Measurements from ENCODE around the gene DGKB. TPM values are rescaled to one million over a fixed set of nuclear protein-coding genes. Genes with fewer than 3 reads are reported as not detected.

The DGKB gene
- polyA plus RNA-seq, 2 of the 4 experiments (the other 2 are of a cell fraction) = 0.01 TPM; not detected in 1

GRCh38 chr7:14170872-14171271, 731.7 kb downstream of the DGKB start:
- DNase-seq (ENCODE audit: low read depth in 1 of 2, low spot score in 1 of 2) = no peak
- Histone ChIP-seq H3K4me3 (no peak overlapping the region), H3K4me1 (no peaks in the 10 kb centered on the region), H3K9me3 (no peaks in the 10 kb centered on the region; the same call in 2 of the 3 replicates), H3K27ac (no peak overlapping the region), H3K4me2 (no peak overlapping the region)
- CTCF ChIA-PET = no interaction called here
- WGBS (ENCODE audit: missing lambda C conversion rate) = 27% methylated on average over 2 of the region's 2 CpGs
- no peak for FAIRE-seq
- POLR2A ChIA-PET = no interaction called here
- ATAC-seq = no peak
- TF ChIP-seq NFE2L2 (conservative IDR thresholded peaks at IDR 0.05; ENCODE audit: low read length) (no peak), HOXB5 (CRISPR knock-in tag; IDR thresholded peaks at IDR 0.05) (no peak), E2F6 (IDR thresholded peaks at IDR 0.05; ENCODE audit: borderline replicate concordance, low read depth) (no peak), RAD21 (conservative IDR thresholded peaks at IDR 0.05 in 1 of 2, IDR thresholded peaks at IDR 0.05 in 1 of 2) (no peak), ZFP36 (IDR thresholded peaks at IDR 0.05; ENCODE audit: borderline replicate concordance, partially characterized antibody) (no peak), CHD2 (IDR thresholded peaks at IDR 0.05; ENCODE audit: low read length, partially characterized antibody) (no peak), ZSCAN20 (CRISPR knock-in tag; IDR thresholded peaks at IDR 0.05) (no peak), EP300 (IDR thresholded peaks at IDR 0.05) (no peak), REST (IDR thresholded peaks at IDR 0.05) (no peak), RFX5 (IDR thresholded peaks at IDR 0.05) (no peak), EHMT2 (IDR thresholded peaks at IDR 0.05; ENCODE audit: low read depth) (no peak), POLR2A (IDR thresholded peaks at IDR 0.05; ENCODE audit: low read length) (no peak), JUN (IDR thresholded peaks at IDR 0.05) (no peak)

DNA sequence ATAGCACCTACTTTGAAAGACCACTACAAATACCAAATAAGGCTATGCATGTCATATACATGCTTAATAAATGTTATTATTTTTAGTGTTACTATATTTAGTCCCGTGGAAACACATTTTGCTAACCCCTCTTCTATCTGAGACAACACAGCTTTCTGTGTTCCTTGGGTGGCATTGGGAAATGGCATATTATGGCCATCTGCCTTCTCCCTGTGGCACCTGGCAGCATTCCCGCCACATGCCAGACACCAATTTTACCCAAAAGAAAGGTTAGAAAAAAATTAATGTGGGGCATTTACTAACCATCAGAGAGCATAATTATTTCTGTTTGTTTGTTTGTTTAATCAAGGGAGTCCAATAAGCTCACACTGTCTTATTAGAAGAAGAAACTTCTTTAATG, 744.4 kb downstream of the DGKB start:
- FAIRE-seq = no peak
- 14% methylated on average over 2 of the region's 2 CpGs for WGBS (ENCODE audit: missing lambda C conversion rate)
- ChIA-PET POLR2A (no interaction called here), CTCF (no interaction called here)
- no peak for DNase-seq (ENCODE audit: low read depth in 1 of 2, low spot score in 1 of 2)
- ATAC-seq = no peak
- no peaks in the 10 kb centered on the region; the same call in 2 of the 3 replicates for H3K9me3 ChIP-seq
- H3K4me2 ChIP-seq = no peak overlapping the region
- H3K4me3 ChIP-seq = no peak overlapping the region
- TF ChIP-seq EHF (CRISPR knock-in tag; IDR thresholded peaks at IDR 0.05) (no peak), NFE2L2 (conservative IDR thresholded peaks at IDR 0.05; ENCODE audit: low read length) (no peak), POLR2AphosphoS2 (conservative IDR thresholded peaks at IDR 0.05; ENCODE audit: low read length) (no peak), FOXS1 (CRISPR knock-in tag; IDR thresholded peaks at IDR 0.05) (no peak)
- TF ChIP-seq, protein P1, sequence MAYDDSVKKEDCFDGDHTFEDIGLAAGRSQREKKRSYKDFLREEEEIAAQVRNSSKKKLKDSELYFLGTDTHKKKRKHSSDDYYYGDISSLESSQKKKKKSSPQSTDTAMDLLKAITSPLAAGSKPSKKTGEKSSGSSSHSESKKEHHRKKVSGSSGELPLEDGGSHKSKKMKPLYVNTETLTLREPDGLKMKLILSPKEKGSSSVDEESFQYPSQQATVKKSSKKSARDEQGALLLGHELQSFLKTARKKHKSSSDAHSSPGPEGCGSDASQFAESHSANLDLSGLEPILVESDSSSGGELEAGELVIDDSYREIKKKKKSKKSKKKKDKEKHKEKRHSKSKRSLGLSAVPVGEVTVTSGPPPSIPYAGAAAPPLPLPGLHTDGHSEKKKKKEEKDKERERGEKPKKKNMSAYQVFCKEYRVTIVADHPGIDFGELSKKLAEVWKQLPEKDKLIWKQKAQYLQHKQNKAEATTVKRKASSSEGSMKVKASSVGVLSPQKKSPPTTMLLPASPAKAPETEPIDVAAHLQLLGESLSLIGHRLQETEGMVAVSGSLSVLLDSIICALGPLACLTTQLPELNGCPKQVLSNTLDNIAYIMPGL (CRISPR knock-in tag; IDR thresholded peaks at IDR 0.05; ENCODE audit: borderline replicate concordance) = no peak
- no peaks in the 10 kb centered on the region for H3K4me1 ChIP-seq
- no peak overlapping the region for H3K27ac ChIP-seq

DNA sequence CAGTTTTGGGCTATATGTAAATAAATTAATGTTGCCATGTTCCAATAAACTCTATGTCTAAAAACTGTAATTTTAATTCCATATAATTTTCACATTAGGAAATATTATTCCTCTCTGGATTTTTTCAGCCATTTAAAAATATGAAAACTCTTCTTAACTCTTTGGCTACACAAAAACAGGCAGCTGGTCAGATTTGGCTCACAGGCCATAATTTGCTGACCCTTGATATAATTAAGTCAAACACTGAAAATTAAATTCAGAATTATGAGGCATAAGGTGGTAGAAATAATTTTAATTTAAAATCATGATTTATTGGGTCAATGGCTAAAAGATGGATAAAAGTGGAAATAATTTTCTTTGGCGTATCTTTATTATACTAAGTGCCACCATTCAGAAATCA, 746.1 kb downstream of the DGKB start:
- ATAC-seq = no peak
- no peak for FAIRE-seq
- Histone ChIP-seq H3K4me1 (no peaks in the 10 kb centered on the region), H3K4me3 (no peak overlapping the region), H3K9me3 (no peaks in the 10 kb centered on the region; the same call in 2 of the 3 replicates), H3K4me2 (no peak overlapping the region), H3K27ac (no peak overlapping the region)
- POLR2A ChIA-PET = no interaction called here
- CTCF ChIA-PET = no interaction called here
- 67% methylated on average over 1 of the region's 1 CpG for WGBS (ENCODE audit: missing lambda C conversion rate)
- TF ChIP-seq JUNB (IDR thresholded peaks at IDR 0.05) = no peak
- no peak for TF ChIP-seq MYC (IDR thresholded peaks at IDR 0.05; ENCODE audit: borderline replicate concordance, low read length)
- TF ChIP-seq RARB (CRISPR knock-in tag; IDR thresholded peaks at IDR 0.05) = no peak
- no peak for TF ChIP-seq HDAC2 (IDR thresholded peaks at IDR 0.05)
- TF ChIP-seq CBX2 (IDR thresholded peaks at IDR 0.05; ENCODE audit: borderline replicate concordance, low read depth) = no peak
- no peak for TF ChIP-seq BHLHE40 (IDR thresholded peaks at IDR 0.05; ENCODE audit: low read depth, low read length)
- no peak for TF ChIP-seq EHF (CRISPR knock-in tag; IDR thresholded peaks at IDR 0.05)
- TF ChIP-seq NFE2L2 (conservative IDR thresholded peaks at IDR 0.05; ENCODE audit: low read length) = no peak
- no peak for TF ChIP-seq TFCP2L1 (CRISPR knock-in tag; IDR thresholded peaks at IDR 0.05)
- no peak for TF ChIP-seq ESRRA (IDR thresholded peaks at IDR 0.05; ENCODE audit: borderline replicate concordance, low read length)
- no peak for TF ChIP-seq RCOR1 (IDR thresholded peaks at IDR 0.05; ENCODE audit: low read depth, low read length)
- TF ChIP-seq E2F6 (IDR thresholded peaks at IDR 0.05; ENCODE audit: borderline replicate concordance, low read depth) = no peak
- DNase-seq (ENCODE audit: low read depth in 1 of 2, low spot score in 1 of 2) = no peak

All from A549 (cell line).